D341Med (cell line): ENCODE results near the gene SBF2.
"Not testable (repeated sequence)": the region's sequence is repeated elsewhere in the genome, so short reads cannot be mapped to it uniquely, and the experiment has no call there.

Source experiments
- DNase-seq: peaks from one replicate; pipeline ENCODE4 v3.0.0; 2012; ENCODE audit warnings: low spot score

SBF2 gene

DNA sequence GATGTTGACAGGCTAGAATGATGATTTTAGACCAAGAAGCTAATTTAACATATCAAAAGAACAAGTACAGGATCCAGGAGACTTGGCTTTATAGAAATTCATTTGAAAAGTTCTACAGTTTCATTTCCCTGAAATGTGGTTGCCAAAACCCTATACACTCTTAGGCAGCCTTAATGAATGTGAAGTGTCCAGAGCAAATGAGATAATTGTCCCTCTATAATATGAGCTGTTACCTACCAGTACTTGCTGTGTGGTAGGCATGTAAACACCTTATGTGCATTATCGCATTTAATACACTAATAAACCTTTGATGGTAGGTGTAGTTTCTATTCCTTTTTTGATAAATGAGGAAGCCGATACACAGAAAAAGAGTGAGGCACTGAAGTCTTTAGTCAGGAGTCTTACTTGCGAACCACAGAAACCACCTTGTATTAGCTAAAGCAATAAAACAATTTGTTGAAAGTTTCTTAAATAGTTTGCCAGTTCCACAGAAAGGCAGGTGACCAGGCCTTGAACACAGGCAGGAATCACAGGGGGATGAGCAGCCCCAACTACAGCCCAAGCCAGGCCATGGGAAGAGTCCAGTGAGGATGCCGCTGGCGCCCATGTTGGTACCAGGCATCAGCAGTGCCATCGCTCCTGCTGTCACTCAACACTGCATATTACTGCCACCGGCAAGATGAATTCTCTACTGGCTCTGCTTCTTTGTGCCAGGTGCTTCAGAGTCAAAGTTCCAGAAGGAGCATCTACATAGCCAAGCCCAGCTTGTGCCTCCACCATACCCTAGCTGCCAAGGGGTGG is 548.4 kb downstream of the SBF2 start:
- DNase-seq: no peak

GRCh38 chr11:9743512-9743911 is 550.5 kb downstream of the SBF2 start:
- not testable (repeated sequence) for DNase-seq

DNA sequence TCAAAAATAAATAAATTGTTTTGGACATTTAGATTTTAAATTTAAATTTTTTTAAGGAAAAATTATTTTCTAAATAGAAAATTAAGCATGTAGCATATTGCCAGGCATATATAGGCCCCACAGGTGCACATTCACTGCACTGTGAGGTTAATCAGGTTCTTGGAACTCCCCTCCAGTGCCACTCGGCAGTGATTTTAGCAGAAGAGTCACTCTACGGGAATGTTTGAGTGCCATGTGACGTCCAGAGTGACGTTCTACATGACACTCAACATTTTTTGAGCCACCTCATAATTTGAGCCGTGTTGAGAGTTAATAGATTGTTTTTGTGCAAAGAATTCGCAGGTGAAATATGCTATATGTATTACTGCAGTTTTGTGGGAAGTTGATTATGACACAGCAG is 552.8 kb downstream of the SBF2 start:
- no peak for DNase-seq

DNA sequence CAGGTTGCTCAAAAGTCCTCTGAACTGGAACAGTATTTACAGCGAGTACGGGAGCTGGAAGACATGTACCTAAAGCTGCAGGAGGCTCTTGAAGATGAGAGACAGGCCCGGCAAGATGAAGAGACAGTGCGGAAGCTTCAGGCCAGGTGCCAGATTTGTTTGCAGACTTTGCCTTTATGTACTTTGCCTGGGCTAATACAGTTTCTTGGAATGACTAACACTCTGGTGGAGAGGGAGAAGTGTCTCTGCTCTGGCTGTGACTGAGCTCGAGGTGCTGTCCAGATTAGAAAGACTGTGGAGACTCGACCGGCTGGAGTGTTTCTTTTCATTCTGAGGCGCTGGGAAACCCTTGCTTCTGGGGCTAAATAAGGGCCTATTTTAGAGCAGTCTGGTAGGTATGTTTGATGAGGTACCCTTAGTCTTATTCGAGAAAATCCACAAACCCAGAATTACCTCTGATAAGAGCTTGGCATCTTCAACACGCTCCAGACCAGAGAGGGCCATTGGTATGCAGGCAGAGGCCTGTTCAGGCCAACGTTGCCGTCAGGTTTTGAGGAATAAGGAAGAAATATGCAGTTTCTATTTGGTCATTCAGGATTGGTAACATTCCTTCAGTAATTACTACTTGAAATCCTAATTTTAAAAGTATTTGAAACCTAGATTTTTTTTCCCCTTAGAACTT is 553.7 kb downstream of the SBF2 start:
- no peak for DNase-seq

- no peak for DNase-seq
Observed at GRCh38 chr11:9739123-9739900, 554.7 kb downstream of the SBF2 start.

DNA sequence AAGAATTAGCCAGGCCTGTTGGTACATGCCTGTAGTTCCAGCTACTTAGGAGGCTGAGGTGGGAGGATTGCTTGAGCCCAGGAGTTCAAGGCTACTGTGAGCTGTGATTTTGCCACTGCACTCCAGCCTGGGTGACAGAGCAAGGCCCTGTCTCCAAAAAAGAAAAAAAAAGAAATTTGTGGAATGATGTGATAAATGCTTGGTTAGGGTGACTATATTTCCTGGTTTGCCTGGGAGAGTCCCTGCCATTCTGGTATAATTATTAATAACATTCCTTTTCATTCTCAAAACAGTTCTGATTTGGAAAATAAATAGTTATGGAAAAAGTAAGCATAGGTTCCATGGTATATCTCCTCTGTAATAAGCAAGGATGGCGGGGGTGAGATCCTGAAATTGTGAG is 555.3 kb downstream of the SBF2 start:
- DNase-seq: no peak

GRCh38 chr11:9738116-9738515 is 555.9 kb downstream of the SBF2 start:
- DNase-seq: no peak

DNA sequence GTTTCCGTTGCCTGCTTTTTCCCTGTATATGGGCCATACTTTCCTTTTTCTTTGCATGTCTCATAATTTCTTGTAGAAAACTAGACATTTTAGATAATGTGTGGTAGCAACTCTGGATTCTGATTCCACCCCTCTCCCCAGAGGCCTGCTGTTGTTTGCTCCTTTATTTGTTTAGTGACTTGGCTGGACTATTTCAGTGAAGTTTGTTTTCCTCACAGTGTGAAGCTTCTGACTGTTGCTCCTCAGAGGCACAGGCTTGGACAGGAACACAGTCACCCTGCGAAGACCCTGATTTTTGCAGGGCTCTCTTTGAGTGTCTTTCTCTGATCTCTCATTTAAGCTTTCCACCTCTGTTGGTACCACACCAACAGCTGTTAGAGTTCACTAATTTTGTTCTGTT is 557.7 kb downstream of the SBF2 start:
- DNase-seq: no peak

DNA sequence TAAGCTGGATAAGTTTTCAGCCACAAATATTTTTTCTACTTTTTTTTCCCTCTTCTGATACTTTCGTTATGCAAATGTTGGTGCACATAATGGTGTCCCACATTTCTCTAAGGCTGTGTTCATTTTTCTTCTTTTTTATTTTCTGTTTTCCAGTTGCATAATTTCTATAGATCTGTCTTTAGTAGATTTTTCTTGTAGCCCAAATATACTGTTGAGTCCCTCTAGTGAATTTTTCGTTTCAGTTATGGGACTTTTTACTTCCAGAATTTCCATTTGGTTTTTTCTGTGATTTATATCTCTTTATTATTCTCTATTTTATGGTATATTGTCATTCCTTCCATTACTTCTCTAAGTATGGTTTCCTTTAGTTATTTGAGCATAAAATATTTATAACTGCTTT is 558.1 kb downstream of the SBF2 start:
- DNase-seq: no peak

DNA sequence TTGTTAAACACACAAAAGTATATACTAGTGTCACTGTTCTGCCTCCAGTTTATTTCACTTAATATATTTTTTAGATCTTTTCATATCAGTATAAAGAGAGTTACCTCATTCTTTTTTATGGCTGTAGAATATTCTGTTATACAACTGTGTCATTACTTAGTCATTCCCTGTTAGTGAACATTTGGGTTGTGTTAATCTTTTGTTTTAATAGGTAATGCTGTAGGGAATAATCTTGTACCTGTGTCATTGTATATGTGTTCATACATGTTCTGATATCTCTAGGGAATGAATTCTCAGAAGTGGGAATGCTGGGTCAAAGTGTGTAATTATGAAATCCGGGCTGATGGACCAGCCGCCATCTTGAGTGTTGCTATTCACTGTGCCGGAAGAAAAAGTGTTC is 558.8 kb downstream of the SBF2 start:
- DNase-seq: no peak

GRCh38 chr11:9733212-9733611 is 560.8 kb downstream of the SBF2 start:
- no peak for DNase-seq

GRCh38 chr11:9732453-9732852 is 561.6 kb downstream of the SBF2 start:
- no peak for DNase-seq

DNA sequence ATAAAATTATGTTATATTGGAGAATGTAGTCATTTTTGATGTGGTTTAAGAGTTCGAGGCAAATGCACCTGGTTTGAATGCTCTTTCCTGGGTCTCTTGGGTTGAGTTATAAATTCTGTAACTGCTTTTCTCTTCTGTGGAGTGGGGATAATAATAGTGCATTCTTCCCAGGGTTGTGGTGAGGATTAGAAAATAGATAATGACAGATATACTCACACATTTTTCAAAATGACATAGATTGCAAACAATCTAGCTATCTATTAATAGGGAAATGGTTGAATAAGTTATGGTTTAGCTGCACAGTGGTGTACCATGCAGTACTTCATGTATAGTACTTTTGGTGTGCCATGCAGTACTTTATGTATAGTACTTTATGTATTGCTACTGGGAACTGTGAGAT is 562.8 kb downstream of the SBF2 start:
- no peak for DNase-seq
